ENCODE results near the gene NBPF3.
"Not testable (repeated sequence)": the region's sequence is repeated elsewhere in the genome, so short reads cannot be mapped to it uniquely, and the experiment has no call there.

DNA sequence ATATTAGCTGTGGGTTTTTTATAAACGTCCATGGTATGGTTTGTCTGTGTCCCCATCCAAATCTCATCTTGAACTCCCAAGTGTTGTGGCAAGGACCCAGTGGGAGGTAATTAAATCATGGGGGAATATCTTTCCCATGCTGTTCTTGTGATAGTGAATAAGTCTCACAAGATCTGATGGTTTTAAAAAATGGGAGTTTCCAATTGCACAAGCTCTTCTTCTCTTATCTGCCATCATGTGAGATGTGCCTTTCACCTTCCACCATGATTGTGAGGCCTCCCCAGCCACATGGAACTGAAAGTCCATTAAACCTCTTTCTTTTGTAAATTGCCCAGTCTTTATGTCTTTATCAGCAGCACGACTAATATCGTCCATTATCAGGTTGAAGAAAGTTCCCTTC lies 30.0 kb upstream of the NBPF3 start:
- TF ChIP-seq, protein P1, sequence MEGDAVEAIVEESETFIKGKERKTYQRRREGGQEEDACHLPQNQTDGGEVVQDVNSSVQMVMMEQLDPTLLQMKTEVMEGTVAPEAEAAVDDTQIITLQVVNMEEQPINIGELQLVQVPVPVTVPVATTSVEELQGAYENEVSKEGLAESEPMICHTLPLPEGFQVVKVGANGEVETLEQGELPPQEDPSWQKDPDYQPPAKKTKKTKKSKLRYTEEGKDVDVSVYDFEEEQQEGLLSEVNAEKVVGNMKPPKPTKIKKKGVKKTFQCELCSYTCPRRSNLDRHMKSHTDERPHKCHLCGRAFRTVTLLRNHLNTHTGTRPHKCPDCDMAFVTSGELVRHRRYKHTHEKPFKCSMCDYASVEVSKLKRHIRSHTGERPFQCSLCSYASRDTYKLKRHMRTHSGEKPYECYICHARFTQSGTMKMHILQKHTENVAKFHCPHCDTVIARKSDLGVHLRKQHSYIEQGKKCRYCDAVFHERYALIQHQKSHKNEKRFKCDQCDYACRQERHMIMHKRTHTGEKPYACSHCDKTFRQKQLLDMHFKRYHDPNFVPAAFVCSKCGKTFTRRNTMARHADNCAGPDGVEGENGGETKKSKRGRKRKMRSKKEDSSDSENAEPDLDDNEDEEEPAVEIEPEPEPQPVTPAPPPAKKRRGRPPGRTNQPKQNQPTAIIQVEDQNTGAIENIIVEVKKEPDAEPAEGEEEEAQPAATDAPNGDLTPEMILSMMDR (IDR thresholded peaks at IDR 0.05; ENCODE audit: borderline replicate concordance, extremely low read depth, low read length, poor library complexity, severe bottlenecking): not testable (repeated sequence)
- TF ChIP-seq EZH2 (IDR thresholded peaks at IDR 0.05; ENCODE audit: borderline replicate concordance, low read depth, low read length, severe bottlenecking): not testable (repeated sequence)
